ENCODE data around the gene NOL6. TPM values are rescaled to one million over a fixed set of nuclear protein-coding genes. Genes with fewer than 3 reads are reported as not detected.

Gene NOL6
- total and polyA plus RNA-seq, 4 experiments from 2014 or later, result 11.7 to 41.1 (median 33.6) TPM

- Mint-ChIP-seq H3K9me3 (peaks cover 0 to 2% (median 0%) of the 10 kb centered on the region in 8 donors), H3K4me3 (peak overlapping the region in 5 of 8 donors; percentile 24 to 53 (median 38)), H3K36me3 (no peaks in the 10 kb centered on the region), H3K27me3 (no peaks in the 10 kb centered on the region), H3K27ac (peak overlapping the region; percentile 38 to 99 (median 98)), H3K4me1 (peaks cover 36 to 66% (median 56%) of the 10 kb centered on the region in 4 donors)
- intact Hi-C loops (cut with micrococcal nuclease), result loop anchor here (5.0 kb wide), 1 partner anchor 399 kb away; the partner anchor contains the start of gene UBE2R2
- no peaks in the 10 kb centered on the region for H3K9me3 ChIP-seq (ENCODE audit: control insufficient read depth in 1 of 2, low read length in 2 of 2)
- peaks cover 54% of the 10 kb centered on the region for H3K4me1 ChIP-seq (ENCODE audit: insufficient read depth, low read length)
- H3K27ac ChIP-seq (ENCODE audit: low read depth, low read length), result peak overlapping the region; percentile 65
- no peaks in the 10 kb centered on the region for H3K27me3 ChIP-seq (ENCODE audit: insufficient read depth, low read length)
- DNase-seq, result no peak
- H3K36me3 ChIP-seq (ENCODE audit: insufficient read depth, low read length), result no peaks in the 10 kb centered on the region
- ChIA-PET POLR2A (ENCODE audit: partially characterized antibody) (interaction anchor here (1.2 to 6.7 kb wide), 5 partner anchors 22 to 55 kb away, joined by 4 to 219 read pairs (median 64); partner anchors contain the start of genes AQP3 and NOL6), CTCF (ENCODE audit: partially characterized antibody) (interaction anchor here (1.4 to 12.5 kb wide), 4 partner anchors 15 to 55 kb away, joined by 4 to 345 read pairs (median 75); partner anchors contain the start of genes AQP3 and NOL6)
- no peak overlapping the region for H3K4me3 ChIP-seq (ENCODE audit: low read length in 2 of 2)
These were observed 55.6 kb downstream of the NOL6 start for GRCh38 chr9:33418090-33418489.

GRCh38 chr9:33416996-33417395 is 56.7 kb downstream of the NOL6 start:
- H3K4me3 ChIP-seq (ENCODE audit: low read length in 2 of 2), result peak overlapping the region in 1 of 2 donors; percentile 50
- peaks cover 54% of the 10 kb centered on the region for H3K4me1 ChIP-seq (ENCODE audit: insufficient read depth, low read length)
- no peaks in the 10 kb centered on the region for H3K27me3 ChIP-seq (ENCODE audit: insufficient read depth, low read length)
- H3K27ac ChIP-seq (ENCODE audit: low read depth, low read length), result peak overlapping the region; percentile 65
- DNase-seq, result peak; percentile 44 to 73 (median 53)
- Mint-ChIP-seq H3K4me3 (peak overlapping the region; percentile 62 to 92 (median 85)), H3K27me3 (no peaks in the 10 kb centered on the region), H3K36me3 (no peaks in the 10 kb centered on the region), H3K9me3 (peaks cover 0 to 2% (median 0%) of the 10 kb centered on the region in 8 donors), H3K27ac (peak overlapping the region; percentile 92 to 99 (median 98)), H3K4me1 (peaks cover 36 to 66% (median 57%) of the 10 kb centered on the region in 4 donors)
- intact Hi-C loops (cut with micrococcal nuclease), result loop anchor here (5.0 kb wide), 1 partner anchor 400 kb away; the partner anchor contains the start of gene UBE2R2
- H3K36me3 ChIP-seq (ENCODE audit: insufficient read depth, low read length), result no peaks in the 10 kb centered on the region
- ChIA-PET POLR2A (ENCODE audit: partially characterized antibody) (interaction anchor here (0.8 to 6.7 kb wide), 9 partner anchors 16 to 127 kb away, joined by 3 to 219 read pairs (median 58); partner anchors contain the start of genes AQP3, NFX1 and NOL6), CTCF (ENCODE audit: partially characterized antibody) (interaction anchor here (1.1 to 12.5 kb wide), 9 partner anchors 14 to 207 kb away, joined by 3 to 345 read pairs (median 37); partner anchors contain the start of genes AQP3, AQP7, NFX1 and NOL6)
- H3K9me3 ChIP-seq (ENCODE audit: control insufficient read depth in 1 of 2, low read length in 2 of 2), result no peaks in the 10 kb centered on the region

GRCh38 chr9:33415501-33416038 is 58.2 kb downstream of the NOL6 start:
- no peaks in the 10 kb centered on the region for H3K27me3 ChIP-seq (ENCODE audit: insufficient read depth, low read length)
- no peaks in the 10 kb centered on the region for H3K36me3 Mint-ChIP-seq
- H3K27ac ChIP-seq (ENCODE audit: low read depth, low read length), result peak overlapping the region; percentile 65

GRCh38 chr9:33414889-33415500 is 58.7 kb downstream of the NOL6 start:
- Histone ChIP-seq H3K4me3 (ENCODE audit: low read length in 2 of 2) (no peak overlapping the region), H3K27ac (ENCODE audit: low read depth, low read length) (peak overlapping the region; percentile 65), H3K27me3 (ENCODE audit: insufficient read depth, low read length) (no peaks in the 10 kb centered on the region), H3K9me3 (ENCODE audit: control insufficient read depth in 1 of 2, low read length in 2 of 2) (no peaks in the 10 kb centered on the region), H3K36me3 (ENCODE audit: insufficient read depth, low read length) (no peaks in the 10 kb centered on the region), H3K4me1 (ENCODE audit: insufficient read depth, low read length) (peaks cover 52% of the 10 kb centered on the region)
- DNase-seq, result peak in 1 of 5 donors; percentile 9
- H3K27me3 Mint-ChIP-seq, result no peaks in the 10 kb centered on the region
- intact Hi-C loops (cut with micrococcal nuclease), result loop anchor here (1.0 to 5.0 kb wide), 8 partner anchors 12 to 402 kb away; partner anchors contain the start of genes NFX1, NOL6 and UBE2R2
- H3K9me3 Mint-ChIP-seq, result no peaks in the 10 kb centered on the region
- CTCF ChIA-PET (ENCODE audit: partially characterized antibody), result interaction anchor here (1.3 to 12.5 kb wide), 13 partner anchors 12 to 58 kb away, joined by 3 to 345 read pairs (median 12); partner anchors contain the start of genes AQP3, AQP7 and NOL6
- peak overlapping the region; percentile 71 to 92 (median 86) for H3K4me3 Mint-ChIP-seq
- H3K27ac Mint-ChIP-seq, result peak overlapping the region; percentile 92 to 99 (median 98)
- POLR2A ChIA-PET (ENCODE audit: partially characterized antibody), result interaction anchor here (0.8 to 6.7 kb wide), 12 partner anchors 11 to 125 kb away, joined by 3 to 219 read pairs (median 34); partner anchors contain the start of genes AQP3, NFX1 and NOL6
- no peaks in the 10 kb centered on the region for H3K36me3 Mint-ChIP-seq
- H3K4me1 Mint-ChIP-seq, result peaks cover 38 to 60% (median 52%) of the 10 kb centered on the region in 4 donors

More at GRCh38 chr9:33415501-33416038, 58.2 kb downstream of the NOL6 start:
- ChIA-PET CTCF (ENCODE audit: partially characterized antibody) (interaction anchor here (0.7 to 12.5 kb wide), 18 partner anchors 9 to 126 kb away, joined by 3 to 345 read pairs (median 8); partner anchors contain the start of genes AQP3, AQP7, NFX1 and NOL6), POLR2A (ENCODE audit: partially characterized antibody) (interaction anchor here (0.6 to 6.7 kb wide), 13 partner anchors 9 to 125 kb away, joined by 3 to 219 read pairs (median 32); partner anchors contain the start of genes AQP3, NFX1 and NOL6)
- peak; percentile 97 to 98 (median 97) for DNase-seq
- no peaks in the 10 kb centered on the region for H3K36me3 ChIP-seq (ENCODE audit: insufficient read depth, low read length)
- H3K9me3 Mint-ChIP-seq, result peaks cover 0 to 2% (median 0%) of the 10 kb centered on the region in 8 donors
- H3K27ac Mint-ChIP-seq, result peak overlapping the region; percentile 92 to 99 (median 98)
- intact Hi-C loops (cut with micrococcal nuclease), result loop anchor here (1.0 to 5.0 kb wide), 8 partner anchors 12 to 402 kb away; partner anchors contain the start of genes NFX1, NOL6 and UBE2R2
- peaks cover 54% of the 10 kb centered on the region for H3K4me1 ChIP-seq (ENCODE audit: insufficient read depth, low read length)
- peak overlapping the region; percentile 71 to 92 (median 86) for H3K4me3 Mint-ChIP-seq
- H3K4me3 ChIP-seq (ENCODE audit: low read length in 2 of 2), result peak overlapping the region; percentile 31 to 50
- H3K4me1 Mint-ChIP-seq, result peaks cover 38 to 65% (median 57%) of the 10 kb centered on the region in 4 donors
- H3K9me3 ChIP-seq (ENCODE audit: control insufficient read depth in 1 of 2, low read length in 2 of 2), result no peaks in the 10 kb centered on the region
- H3K27me3 Mint-ChIP-seq, result no peaks in the 10 kb centered on the region

GRCh38 chr9:33414268-33414667 is 59.5 kb downstream of the NOL6 start:
- Mint-ChIP-seq H3K27me3 (no peaks in the 10 kb centered on the region), H3K4me1 (peaks cover 38 to 54% (median 47%) of the 10 kb centered on the region in 4 donors), H3K36me3 (no peaks in the 10 kb centered on the region), H3K4me3 (peak overlapping the region in 7 of 8 donors; percentile 15 to 53 (median 41)), H3K9me3 (no peaks in the 10 kb centered on the region), H3K27ac (peak overlapping the region; percentile 92 to 99 (median 98))
- Histone ChIP-seq H3K27me3 (ENCODE audit: insufficient read depth, low read length) (no peaks in the 10 kb centered on the region), H3K4me3 (ENCODE audit: low read length in 2 of 2) (no peak overlapping the region), H3K9me3 (ENCODE audit: control insufficient read depth in 1 of 2, low read length in 2 of 2) (no peaks in the 10 kb centered on the region), H3K4me1 (ENCODE audit: insufficient read depth, low read length) (peaks cover 50% of the 10 kb centered on the region), H3K36me3 (ENCODE audit: insufficient read depth, low read length) (no peaks in the 10 kb centered on the region), H3K27ac (ENCODE audit: low read depth, low read length) (peak overlapping the region; percentile 65)
- intact Hi-C loops (cut with micrococcal nuclease), result loop anchor here (2.0 kb wide), 1 partner anchor 123 kb away; the partner anchor contains the start of gene NFX1
- POLR2A ChIA-PET (ENCODE audit: partially characterized antibody), result interaction anchor here (0.8 to 6.7 kb wide), 9 partner anchors 10 to 124 kb away, joined by 3 to 219 read pairs (median 58); partner anchors contain the start of genes AQP3, NFX1 and NOL6
- CTCF ChIA-PET (ENCODE audit: partially characterized antibody), result interaction anchor here (0.8 to 12.5 kb wide), 12 partner anchors 8 to 61 kb away, joined by 3 to 345 read pairs (median 24); partner anchors contain the start of genes AQP3, AQP7 and NOL6
- DNase-seq, result no peak
